ENCODE data around the gene MET.

- no peak for TF ChIP-seq POLR2A (IDR thresholded peaks at IDR 0.05)
- TF ChIP-seq, protein P1, sequence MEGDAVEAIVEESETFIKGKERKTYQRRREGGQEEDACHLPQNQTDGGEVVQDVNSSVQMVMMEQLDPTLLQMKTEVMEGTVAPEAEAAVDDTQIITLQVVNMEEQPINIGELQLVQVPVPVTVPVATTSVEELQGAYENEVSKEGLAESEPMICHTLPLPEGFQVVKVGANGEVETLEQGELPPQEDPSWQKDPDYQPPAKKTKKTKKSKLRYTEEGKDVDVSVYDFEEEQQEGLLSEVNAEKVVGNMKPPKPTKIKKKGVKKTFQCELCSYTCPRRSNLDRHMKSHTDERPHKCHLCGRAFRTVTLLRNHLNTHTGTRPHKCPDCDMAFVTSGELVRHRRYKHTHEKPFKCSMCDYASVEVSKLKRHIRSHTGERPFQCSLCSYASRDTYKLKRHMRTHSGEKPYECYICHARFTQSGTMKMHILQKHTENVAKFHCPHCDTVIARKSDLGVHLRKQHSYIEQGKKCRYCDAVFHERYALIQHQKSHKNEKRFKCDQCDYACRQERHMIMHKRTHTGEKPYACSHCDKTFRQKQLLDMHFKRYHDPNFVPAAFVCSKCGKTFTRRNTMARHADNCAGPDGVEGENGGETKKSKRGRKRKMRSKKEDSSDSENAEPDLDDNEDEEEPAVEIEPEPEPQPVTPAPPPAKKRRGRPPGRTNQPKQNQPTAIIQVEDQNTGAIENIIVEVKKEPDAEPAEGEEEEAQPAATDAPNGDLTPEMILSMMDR (IDR thresholded peaks at IDR 0.05) = no peak
These were observed 26.4 kb downstream of the MET start for GRCh38 chr7:116698396-116698795.
